ENCODE results near the gene RBM3. TPM values are rescaled to one million over a fixed set of nuclear protein-coding genes. Genes with fewer than 3 reads are reported as not detected.

The RBM3 gene
- total RNA-seq, 1 experiment from 2014 or later: 233 TPM

DNA sequence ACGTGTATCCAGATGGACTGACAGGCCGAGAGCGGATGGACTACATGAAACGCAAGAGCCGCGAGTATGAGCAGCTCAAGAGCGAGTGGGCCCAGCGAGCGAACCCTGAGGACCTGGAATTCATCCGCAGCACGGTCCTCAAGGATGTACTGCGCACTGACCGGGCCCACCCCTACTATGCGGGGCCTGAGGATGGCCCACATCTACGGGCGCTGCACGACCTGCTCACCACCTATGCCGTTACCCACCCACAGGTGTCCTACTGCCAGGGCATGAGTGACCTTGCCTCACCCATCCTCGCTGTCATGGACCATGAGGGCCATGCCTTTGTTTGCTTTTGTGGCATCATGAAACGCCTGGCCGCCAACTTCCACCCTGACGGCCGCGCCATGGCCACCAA is 14.6 kb upstream of the RBM3 start:
- CTCF ChIA-PET: no interaction called here
- no peak for TF ChIP-seq FOSL1 (IDR thresholded peaks at IDR 0.05; ENCODE audit: low read depth)
- TF ChIP-seq SIN3A (IDR thresholded peaks at IDR 0.05; ENCODE audit: low read depth): no peak
- no peak for TF ChIP-seq ZNF274 (IDR thresholded peaks at IDR 0.05; ENCODE audit: low read depth, low read length)
- TF ChIP-seq SP1 (IDR thresholded peaks at IDR 0.05; ENCODE audit: low read depth): no peak
- no peak for TF ChIP-seq CTCF (IDR thresholded peaks at IDR 0.05 in 2 of 3, conservative IDR thresholded peaks at IDR 0.05 in 1 of 3; ENCODE audit: borderline replicate concordance in 1 of 3, insufficient read depth in 1 of 3, low read depth in 2 of 3, low read length in 2 of 3)
- TF ChIP-seq TCF7L2 (IDR thresholded peaks at IDR 0.05; ENCODE audit: borderline replicate concordance, extremely low read depth, insufficient read depth, insufficient read length): no peak
- no peak for TF ChIP-seq ELF1 (IDR thresholded peaks at IDR 0.05; ENCODE audit: borderline replicate concordance, low read depth)
- TF ChIP-seq REST (IDR thresholded peaks at IDR 0.05; ENCODE audit: low read depth): no peak
- no peak for TF ChIP-seq CEBPB (IDR thresholded peaks at IDR 0.05; ENCODE audit: low read depth)
- TF ChIP-seq SRF (IDR thresholded peaks at IDR 0.05; ENCODE audit: low read depth): no peak
- no peak for TF ChIP-seq ATF3 (IDR thresholded peaks at IDR 0.05)
- TF ChIP-seq RAD21 (IDR thresholded peaks at IDR 0.05; ENCODE audit: low read depth): no peak
- TF ChIP-seq ZBTB33 (IDR thresholded peaks at IDR 0.05; ENCODE audit: extremely low read depth, insufficient replicate concordance, low read length): no peak
- TF ChIP-seq, protein P1, sequence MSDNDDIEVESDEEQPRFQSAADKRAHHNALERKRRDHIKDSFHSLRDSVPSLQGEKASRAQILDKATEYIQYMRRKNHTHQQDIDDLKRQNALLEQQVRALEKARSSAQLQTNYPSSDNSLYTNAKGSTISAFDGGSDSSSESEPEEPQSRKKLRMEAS (IDR thresholded peaks at IDR 0.05): no peak
- no peak for TF ChIP-seq ZFX (IDR thresholded peaks at IDR 0.05)
- TF ChIP-seq JUND (IDR thresholded peaks at IDR 0.05): no peak
- TF ChIP-seq EZH2 (IDR thresholded peaks at IDR 0.05): no peak
- no peak for TF ChIP-seq CBX3 (IDR thresholded peaks at IDR 0.05; ENCODE audit: low read depth)
- no peak for TF ChIP-seq POLR2AphosphoS5 (IDR thresholded peaks at IDR 0.05; ENCODE audit: low read depth, low read length)
- intact Hi-C loops (cut with micrococcal nuclease): no loop called here

More for the DNA sequence above, 14.6 kb upstream of the RBM3 start:
- Histone ChIP-seq H3K36me3 (ENCODE audit: control insufficient read depth in 1 of 2, insufficient read depth in 2 of 2, low read length in 2 of 2) (no peaks in the 10 kb centered on the region), H3K27ac (ENCODE audit: low read depth, low read length) (no peak overlapping the region), H3K4me1 (ENCODE audit: control insufficient read depth in 1 of 2, insufficient read depth in 2 of 2, low read length in 2 of 2) (peaks cover 0 to 9% of the 10 kb centered on the region in 2 experiments; a peak in 2 of 4 replicates), H3K4me3 (replicated peaks in 1 of 2; ENCODE audit: low read depth in 1 of 2, low read length in 2 of 2) (no peak overlapping the region), H3K27me3 (ENCODE audit: insufficient read depth, low read length) (no peaks in the 10 kb centered on the region), H3K4me2 (ENCODE audit: low read length) (no peak overlapping the region), H3K79me2 (ENCODE audit: insufficient read depth, low read length) (no peaks in the 10 kb centered on the region), H3K9ac (ENCODE audit: low read length) (no peak overlapping the region), H2AFZ (ENCODE audit: low read depth, low read length, poor library complexity, severe bottlenecking) (no peak overlapping the region), H3K9me3 (ENCODE audit: control insufficient read depth in 1 of 2, insufficient read depth in 1 of 2, low read depth in 1 of 2, low read length in 2 of 2) (no peaks in the 10 kb centered on the region), H3K9me2 (ENCODE audit: insufficient read depth) (no peaks in the 10 kb centered on the region), H4K20me1 (ENCODE audit: insufficient read depth) (no peaks in the 10 kb centered on the region)
- RAD21 ChIA-PET (ENCODE audit: low non-redundant PET in 1 of 2, low total read pairs in 2 of 2, uncharacterized antibody in 2 of 2, unreplicated experiment in 2 of 2): no interaction called here
- ATAC-seq (no peak), DNase-seq (ENCODE audit: low read depth, low spot score) (no peak)
- POLR2A ChIA-PET: no interaction called here
- BruUV-seq (replicated peaks): no TSS peak
